Natural killer cell (primary cell): Measurements from ENCODE around the gene ZEB2. TPM values are rescaled to one million over a fixed set of nuclear protein-coding genes. Genes with fewer than 3 reads are reported as not detected.

Experiments
- ATAC-seq, 3 donors: fragments of 150-1000 bp in 2 of 3; fragments of 200-7000 bp in 1 of 3; cut with Tn5 transposase; 1 replicate in 1 of 3; 2 replicates in 2 of 3; pipeline ENCODE4 v1.10.0; 2021; ENCODE audit warnings: mild to moderate bottlenecking in 2 of 3, moderate library complexity in 2 of 3
- DNase-seq, 2 donors: peaks; one replicate each; pipeline versions ENCODE4 v3.0.0 to v3.0.0-alpha.2; 2013 to 2021; ENCODE audit warnings: mixed read lengths in 1 of 2
- H3K27ac ChIP-seq: one replicate; pipeline ENCODE4 v1.5.1; 2013; ENCODE audit warnings: mild to moderate bottlenecking, low read length
- H3K27me3 ChIP-seq: one replicate; pipeline ENCODE4 v1.6.1; 2013; ENCODE audit warnings: low read length; ENCODE audit not compliant: control insufficient read depth, insufficient read depth
- H3K36me3 ChIP-seq: one replicate; pipeline ENCODE4 v1.6.1; 2013; ENCODE audit warnings: low read length; ENCODE audit not compliant: control insufficient read depth, insufficient read depth
- H3K4me1 ChIP-seq: one replicate; pipeline ENCODE4 v1.6.1; 2013; ENCODE audit warnings: low read length; ENCODE audit not compliant: control insufficient read depth, insufficient read depth
- H3K4me3 ChIP-seq: one replicate; pipeline ENCODE4 v1.5.1; 2013; ENCODE audit warnings: low read length
- H3K9me3 ChIP-seq: one replicate; pipeline ENCODE4 v1.6.1; 2013; ENCODE audit warnings: low read length; ENCODE audit not compliant: control insufficient read depth, insufficient read depth
- H3K27ac Mint-ChIP-seq, 2 donors: one replicate each; pipeline ENCODE4 v1.8.0; 2022; ENCODE audit warnings: mild to moderate bottlenecking in 2 of 2, mixed read lengths in 2 of 2, moderate library complexity in 1 of 2
- H3K27me3 Mint-ChIP-seq, 2 donors: one replicate each; pipeline ENCODE4 v1.8.0; 2022; ENCODE audit warnings: low read depth in 2 of 2, mixed read lengths in 2 of 2
- H3K36me3 Mint-ChIP-seq: one replicate; pipeline ENCODE4 v1.8.0; 2022; ENCODE audit warnings: mixed read lengths
- H3K4me1 Mint-ChIP-seq, 2 donors: one replicate each; pipeline ENCODE4 v1.8.0; 2022; ENCODE audit warnings: mixed read lengths in 2 of 2
- H3K4me3 Mint-ChIP-seq: one replicate; pipeline ENCODE4 v1.8.0; 2022; ENCODE audit warnings: mild to moderate bottlenecking, moderate library complexity, mixed read lengths
- H3K9me3 Mint-ChIP-seq, 2 donors: one replicate each; pipeline ENCODE4 v1.8.0; 2022; ENCODE audit warnings: mixed read lengths in 2 of 2
- WGBS: methylation state at CpG from one replicate; pipeline ENCODE4 v1.1.7; 2013; ENCODE audit warnings: missing lambda C conversion rate; ENCODE audit not compliant: insufficient coverage; 5-methylcytosine and 5-hydroxymethylcytosine counted together
- intact Hi-C: fragments of 100-400 bp; cut with micrococcal nuclease; formaldehyde crosslinking; loops from one replicate; pipeline ENCODE4 v1.14.2; 2022
- total RNA-seq, 4 donors: library from RNA; stranded (reverse); fragments of 120-200 nt in 1 of 4; gene quantifications; one replicate each; pipeline versions ENCODE4 v1.2.3 to v1.2.4, GENCODE V29; 2013 to 2022
- TF ChIP-seq, protein P1 (sequence below): fragments of 200-600 bp; IDR thresholded peaks from one replicate; pipeline ENCODE4 v1.8.0; 2022; ENCODE audit warnings: antibody characterized with exemption

The ZEB2 gene
- total RNA-seq, 3 donors from 2014 or later (not counting 1 experiment from before 2014, with no cell fraction given), result 718 to 1,143 (median 944) TPM

DNA sequence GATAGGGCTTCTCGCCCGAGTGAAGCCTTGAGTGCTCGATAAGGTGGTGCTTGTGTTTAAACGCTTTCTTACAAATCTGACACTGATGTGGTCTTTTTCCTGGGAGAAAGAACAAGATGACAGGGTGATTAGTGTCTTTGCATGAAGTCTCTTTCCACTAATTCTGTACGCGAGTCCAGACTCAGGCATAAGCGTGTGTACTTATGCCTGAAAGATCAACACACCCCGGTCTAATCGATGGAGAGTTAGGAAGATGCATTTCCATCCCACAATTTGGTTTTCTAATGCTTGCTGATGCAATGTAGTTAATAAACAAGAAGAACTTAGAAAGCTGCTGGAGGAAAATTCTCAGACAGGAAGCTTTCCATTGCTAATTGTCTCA lies 130.0 kb downstream of the ZEB2 start:
- TF ChIP-seq, protein P1, sequence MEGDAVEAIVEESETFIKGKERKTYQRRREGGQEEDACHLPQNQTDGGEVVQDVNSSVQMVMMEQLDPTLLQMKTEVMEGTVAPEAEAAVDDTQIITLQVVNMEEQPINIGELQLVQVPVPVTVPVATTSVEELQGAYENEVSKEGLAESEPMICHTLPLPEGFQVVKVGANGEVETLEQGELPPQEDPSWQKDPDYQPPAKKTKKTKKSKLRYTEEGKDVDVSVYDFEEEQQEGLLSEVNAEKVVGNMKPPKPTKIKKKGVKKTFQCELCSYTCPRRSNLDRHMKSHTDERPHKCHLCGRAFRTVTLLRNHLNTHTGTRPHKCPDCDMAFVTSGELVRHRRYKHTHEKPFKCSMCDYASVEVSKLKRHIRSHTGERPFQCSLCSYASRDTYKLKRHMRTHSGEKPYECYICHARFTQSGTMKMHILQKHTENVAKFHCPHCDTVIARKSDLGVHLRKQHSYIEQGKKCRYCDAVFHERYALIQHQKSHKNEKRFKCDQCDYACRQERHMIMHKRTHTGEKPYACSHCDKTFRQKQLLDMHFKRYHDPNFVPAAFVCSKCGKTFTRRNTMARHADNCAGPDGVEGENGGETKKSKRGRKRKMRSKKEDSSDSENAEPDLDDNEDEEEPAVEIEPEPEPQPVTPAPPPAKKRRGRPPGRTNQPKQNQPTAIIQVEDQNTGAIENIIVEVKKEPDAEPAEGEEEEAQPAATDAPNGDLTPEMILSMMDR, result no peak
- DNase-seq (no peak), ATAC-seq (no peak)
- H3K4me3 ChIP-seq, result no peak overlapping the region
- no peak overlapping the region for H3K27ac ChIP-seq
- no peaks in the 10 kb centered on the region for H3K4me1 ChIP-seq
- no peak overlapping the region for H3K27ac Mint-ChIP-seq
- H3K9me3 Mint-ChIP-seq, result no peaks in the 10 kb centered on the region
- H3K36me3 ChIP-seq, result peaks cover 71% of the 10 kb centered on the region
- peaks cover 6 to 10% of the 10 kb centered on the region in 2 donors for H3K4me1 Mint-ChIP-seq
- H3K4me3 Mint-ChIP-seq, result no peak overlapping the region
- intact Hi-C loops, result no loop called here
- H3K36me3 Mint-ChIP-seq, result peaks cover under 1% of the 10 kb centered on the region
- no peaks in the 10 kb centered on the region for H3K27me3 Mint-ChIP-seq
- no peaks in the 10 kb centered on the region for H3K9me3 ChIP-seq
- no peaks in the 10 kb centered on the region for H3K27me3 ChIP-seq
- WGBS, result 98% methylated on average over 9 of the region's 9 CpGs

DNA sequence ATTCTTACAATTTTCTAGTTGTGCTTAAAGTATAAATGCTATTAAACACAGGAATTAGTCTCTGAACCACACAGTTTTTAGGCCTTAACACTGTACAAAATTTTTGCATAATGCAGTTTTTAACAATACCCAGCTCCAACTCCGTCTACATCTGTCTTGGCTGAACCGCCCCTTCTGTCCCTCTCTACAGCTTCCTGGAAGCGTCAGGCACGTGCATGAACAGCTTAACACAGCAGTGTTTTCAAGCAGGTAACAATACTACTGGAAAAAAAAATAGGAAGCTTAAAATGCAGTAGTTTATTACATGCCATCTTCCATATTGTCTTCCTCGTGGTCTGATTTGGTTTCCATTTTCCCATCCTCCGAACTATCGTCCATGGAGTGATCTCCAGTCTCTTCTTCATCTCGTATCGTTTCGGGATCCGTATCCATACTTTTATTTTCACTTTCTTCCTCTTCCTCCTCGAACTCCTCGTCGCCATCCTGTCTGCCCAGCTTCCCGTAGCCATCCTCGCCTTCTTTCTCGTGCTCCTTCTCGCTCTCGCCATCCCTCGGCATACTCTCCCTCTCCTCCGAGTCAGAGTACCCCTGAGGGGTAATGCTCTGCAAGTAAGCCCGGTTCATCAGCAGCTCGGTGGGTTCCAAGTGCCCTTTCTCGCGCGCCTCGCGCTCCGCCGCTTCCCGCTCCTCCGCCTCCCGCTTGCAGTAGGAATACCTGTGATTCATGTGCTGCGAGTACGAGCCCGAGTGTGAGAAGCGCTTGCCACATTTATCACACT lies 130.6 kb downstream of the ZEB2 start:
- H3K27me3 ChIP-seq, result no peaks in the 10 kb centered on the region
- peaks cover 66% of the 10 kb centered on the region for H3K36me3 ChIP-seq
- no peak for DNase-seq
- H3K36me3 Mint-ChIP-seq, result no peaks in the 10 kb centered on the region
- no peak overlapping the region for H3K4me3 Mint-ChIP-seq
- H3K27ac Mint-ChIP-seq, result no peak overlapping the region
- intact Hi-C loops, result no loop called here
- ATAC-seq, result no peak
- H3K9me3 ChIP-seq, result no peaks in the 10 kb centered on the region
- WGBS, result 97% methylated on average over 37 of the region's 37 CpGs
- H3K27ac ChIP-seq, result no peak overlapping the region
- TF ChIP-seq, protein P1, result no peak
- no peaks in the 10 kb centered on the region for H3K9me3 Mint-ChIP-seq
- no peaks in the 10 kb centered on the region for H3K4me1 ChIP-seq
- H3K4me1 Mint-ChIP-seq, result peaks cover 6 to 10% of the 10 kb centered on the region in 2 donors
- H3K27me3 Mint-ChIP-seq, result no peaks in the 10 kb centered on the region
- H3K4me3 ChIP-seq, result no peak overlapping the region

GRCh38 chr2:144385381-144385780 lies 134.5 kb downstream of the ZEB2 start:
- Histone ChIP-seq H3K4me1 (peaks cover 4% of the 10 kb centered on the region), H3K4me3 (no peak overlapping the region), H3K36me3 (peaks cover 29% of the 10 kb centered on the region), H3K27me3 (no peaks in the 10 kb centered on the region), H3K27ac (no peak overlapping the region), H3K9me3 (no peaks in the 10 kb centered on the region)
- no peaks in the 10 kb centered on the region for H3K27me3 Mint-ChIP-seq
- intact Hi-C loops, result no loop called here
- TF ChIP-seq, protein P1, result no peak
- H3K4me1 Mint-ChIP-seq, result peaks cover 41 to 45% of the 10 kb centered on the region in 2 donors
- no peaks in the 10 kb centered on the region for H3K9me3 Mint-ChIP-seq
- H3K36me3 Mint-ChIP-seq, result no peaks in the 10 kb centered on the region
- no peak for ATAC-seq
- no peak overlapping the region for H3K4me3 Mint-ChIP-seq
- WGBS, result 100% methylated on average over 1 of the region's 1 CpG
- DNase-seq, result no peak
- peak overlapping the region; percentile 62 to 87 for H3K27ac Mint-ChIP-seq
